T-helper 2 cell (primary cell): ENCODE measurements around the gene PTRH1.

Source experiments
- DNase-seq, 5 experiments: peaks; one replicate each; pipeline versions ENCODE4 v3.0.0 to v3.0.0-alpha.2; 2012 to 2022

Gene PTRH1

GRCh38 chr9:127741831-127742434 lies 26.5 kb upstream of the PTRH1 start:
- no peak for DNase-seq

GRCh38 chr9:127739614-127740330 lies 24.3 kb upstream of the PTRH1 start:
- DNase-seq, result no peak

GRCh38 chr9:127738666-127739065 lies 23.2 kb upstream of the PTRH1 start:
- no peak for DNase-seq

- no peak for DNase-seq
These were observed 20.2 kb upstream of the PTRH1 start for GRCh38 chr9:127735530-127736185.

GRCh38 chr9:127734747-127735529 lies 19.5 kb upstream of the PTRH1 start, which contains the start of gene TOR2A:
TSS of gene TOR2A (minus strand) at chr9:127735294. CDS start at chr9:127735270, 24 bp downstream.
- DNase-seq, result peak; percentile 97 to 99 (median 98)

GRCh38 chr9:127734247-127734746 lies 18.8 kb upstream of the PTRH1 start:
- DNase-seq, result no peak

- DNase-seq, result no peak
These were observed 18.2 kb upstream of the PTRH1 start for GRCh38 chr9:127733614-127734013.

- DNase-seq, result no peak
These were observed 17.0 kb upstream of the PTRH1 start for GRCh38 chr9:127732444-127732843.

- DNase-seq, result no peak
These were observed 16.5 kb upstream of the PTRH1 start for GRCh38 chr9:127731938-127732337.

- no peak for DNase-seq
These were observed 15.4 kb upstream of the PTRH1 start for GRCh38 chr9:127730799-127731410.

- DNase-seq, result no peak
These were observed 14.8 kb upstream of the PTRH1 start for GRCh38 chr9:127730262-127730661.

- DNase-seq, result no peak
These were observed 14.2 kb upstream of the PTRH1 start for GRCh38 chr9:127729522-127730256.

GRCh38 chr9:127728808-127729207 lies 13.3 kb upstream of the PTRH1 start:
- no peak for DNase-seq

GRCh38 chr9:127726871-127727270 lies 11.4 kb upstream of the PTRH1 start:
- no peak for DNase-seq

- no peak for DNase-seq
These were observed 8.5 kb upstream of the PTRH1 start for GRCh38 chr9:127724012-127724411.

- no peak for DNase-seq
These were observed 8.0 kb upstream of the PTRH1 start for GRCh38 chr9:127723444-127723843.

- no peak for DNase-seq
These were observed 7.5 kb upstream of the PTRH1 start for GRCh38 chr9:127723013-127723412.

- no peak for DNase-seq
These were observed 6.7 kb upstream of the PTRH1 start for GRCh38 chr9:127722055-127722745.

- no peak for DNase-seq
These were observed 5.9 kb upstream of the PTRH1 start for GRCh38 chr9:127721391-127721821.

GRCh38 chr9:127720865-127721227 lies 5.4 kb upstream of the PTRH1 start:
- DNase-seq, result no peak
